ENCODE results near the gene ZC3H14.

The ZC3H14 gene

GRCh38 chr14:88562831-88563686 is at the start of gene ZC3H14:
ZC3H14 (plus strand) TSS chr14:88563037; CDS start chr14:88563134, 97 bp downstream.
- TF ChIP-seq CTCF (IDR thresholded peaks at IDR 0.05; ENCODE audit: low read depth, low read length): no peak
- peak within 1 kb of the TSS; percentile 83 for H3K4me3 ChIP-seq (ENCODE audit: low read depth, low read length)

- no peak for TF ChIP-seq CTCF (IDR thresholded peaks at IDR 0.05; ENCODE audit: low read depth, low read length)
- H3K4me3 ChIP-seq (ENCODE audit: low read depth, low read length): no peak overlapping the region
Measured at GRCh38 chr14:88515499-88516221, 47.2 kb upstream of the ZC3H14 start.

GRCh38 chr14:88516861-88517357 is 45.9 kb upstream of the ZC3H14 start:
- no peak for TF ChIP-seq CTCF (IDR thresholded peaks at IDR 0.05; ENCODE audit: low read depth, low read length)
- H3K4me3 ChIP-seq (ENCODE audit: low read depth, low read length): no peak overlapping the region

GRCh38 chr14:88518592-88519512 is 44.0 kb upstream of the ZC3H14 start:
- no peak for TF ChIP-seq CTCF (IDR thresholded peaks at IDR 0.05; ENCODE audit: low read depth, low read length)
- no peak overlapping the region for H3K4me3 ChIP-seq (ENCODE audit: low read depth, low read length)

- TF ChIP-seq CTCF (IDR thresholded peaks at IDR 0.05; ENCODE audit: low read depth, low read length): no peak
- H3K4me3 ChIP-seq (ENCODE audit: low read depth, low read length): no peak overlapping the region
Measured at GRCh38 chr14:88519907-88520306, 42.9 kb upstream of the ZC3H14 start.

- no peak for TF ChIP-seq CTCF (IDR thresholded peaks at IDR 0.05; ENCODE audit: low read depth, low read length)
Measured at GRCh38 chr14:88521818-88522217, 41.0 kb upstream of the ZC3H14 start.

More at GRCh38 chr14:88521818-88522217, 41.0 kb upstream of the ZC3H14 start:
- H3K4me3 ChIP-seq (ENCODE audit: low read depth, low read length): no peak overlapping the region
